Measurements from ENCODE around the gene TMEM150B.

DNA sequence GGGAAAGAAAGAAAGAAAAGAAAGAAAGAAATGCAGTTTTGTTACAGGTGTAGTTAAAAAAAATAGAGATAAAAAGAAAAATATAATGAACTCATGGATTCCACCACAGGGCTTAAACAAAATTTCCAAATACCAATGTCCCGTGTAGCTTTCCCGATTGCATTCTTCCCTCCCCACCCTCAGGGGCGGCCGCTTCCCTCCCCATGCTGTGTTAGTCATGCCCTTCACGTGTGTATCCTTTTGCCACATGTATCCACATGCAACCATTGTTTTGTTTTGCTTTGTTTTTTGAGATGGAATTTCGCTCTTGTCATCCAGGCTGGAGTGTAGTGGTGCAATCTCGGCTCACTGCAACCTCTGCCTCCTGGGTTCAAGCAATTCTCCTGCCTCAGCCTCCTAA is 11.0 kb upstream of the TMEM150B start:
- TF ChIP-seq, protein P1, sequence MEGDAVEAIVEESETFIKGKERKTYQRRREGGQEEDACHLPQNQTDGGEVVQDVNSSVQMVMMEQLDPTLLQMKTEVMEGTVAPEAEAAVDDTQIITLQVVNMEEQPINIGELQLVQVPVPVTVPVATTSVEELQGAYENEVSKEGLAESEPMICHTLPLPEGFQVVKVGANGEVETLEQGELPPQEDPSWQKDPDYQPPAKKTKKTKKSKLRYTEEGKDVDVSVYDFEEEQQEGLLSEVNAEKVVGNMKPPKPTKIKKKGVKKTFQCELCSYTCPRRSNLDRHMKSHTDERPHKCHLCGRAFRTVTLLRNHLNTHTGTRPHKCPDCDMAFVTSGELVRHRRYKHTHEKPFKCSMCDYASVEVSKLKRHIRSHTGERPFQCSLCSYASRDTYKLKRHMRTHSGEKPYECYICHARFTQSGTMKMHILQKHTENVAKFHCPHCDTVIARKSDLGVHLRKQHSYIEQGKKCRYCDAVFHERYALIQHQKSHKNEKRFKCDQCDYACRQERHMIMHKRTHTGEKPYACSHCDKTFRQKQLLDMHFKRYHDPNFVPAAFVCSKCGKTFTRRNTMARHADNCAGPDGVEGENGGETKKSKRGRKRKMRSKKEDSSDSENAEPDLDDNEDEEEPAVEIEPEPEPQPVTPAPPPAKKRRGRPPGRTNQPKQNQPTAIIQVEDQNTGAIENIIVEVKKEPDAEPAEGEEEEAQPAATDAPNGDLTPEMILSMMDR (conservative IDR thresholded peaks at IDR 0.05; ENCODE audit: low read depth in 2 of 2), result no peak
- TF ChIP-seq, protein P2, sequence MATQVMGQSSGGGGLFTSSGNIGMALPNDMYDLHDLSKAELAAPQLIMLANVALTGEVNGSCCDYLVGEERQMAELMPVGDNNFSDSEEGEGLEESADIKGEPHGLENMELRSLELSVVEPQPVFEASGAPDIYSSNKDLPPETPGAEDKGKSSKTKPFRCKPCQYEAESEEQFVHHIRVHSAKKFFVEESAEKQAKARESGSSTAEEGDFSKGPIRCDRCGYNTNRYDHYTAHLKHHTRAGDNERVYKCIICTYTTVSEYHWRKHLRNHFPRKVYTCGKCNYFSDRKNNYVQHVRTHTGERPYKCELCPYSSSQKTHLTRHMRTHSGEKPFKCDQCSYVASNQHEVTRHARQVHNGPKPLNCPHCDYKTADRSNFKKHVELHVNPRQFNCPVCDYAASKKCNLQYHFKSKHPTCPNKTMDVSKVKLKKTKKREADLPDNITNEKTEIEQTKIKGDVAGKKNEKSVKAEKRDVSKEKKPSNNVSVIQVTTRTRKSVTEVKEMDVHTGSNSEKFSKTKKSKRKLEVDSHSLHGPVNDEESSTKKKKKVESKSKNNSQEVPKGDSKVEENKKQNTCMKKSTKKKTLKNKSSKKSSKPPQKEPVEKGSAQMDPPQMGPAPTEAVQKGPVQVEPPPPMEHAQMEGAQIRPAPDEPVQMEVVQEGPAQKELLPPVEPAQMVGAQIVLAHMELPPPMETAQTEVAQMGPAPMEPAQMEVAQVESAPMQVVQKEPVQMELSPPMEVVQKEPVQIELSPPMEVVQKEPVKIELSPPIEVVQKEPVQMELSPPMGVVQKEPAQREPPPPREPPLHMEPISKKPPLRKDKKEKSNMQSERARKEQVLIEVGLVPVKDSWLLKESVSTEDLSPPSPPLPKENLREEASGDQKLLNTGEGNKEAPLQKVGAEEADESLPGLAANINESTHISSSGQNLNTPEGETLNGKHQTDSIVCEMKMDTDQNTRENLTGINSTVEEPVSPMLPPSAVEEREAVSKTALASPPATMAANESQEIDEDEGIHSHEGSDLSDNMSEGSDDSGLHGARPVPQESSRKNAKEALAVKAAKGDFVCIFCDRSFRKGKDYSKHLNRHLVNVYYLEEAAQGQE (IDR thresholded peaks at IDR 0.05; ENCODE audit: unreplicated experiment), result no peak
- no peak for TF ChIP-seq EZH2phosphoT487 (IDR thresholded peaks at IDR 0.05; ENCODE audit: unreplicated experiment)
- TF ChIP-seq POLR2AphosphoS5 (IDR thresholded peaks at IDR 0.05; ENCODE audit: low read depth), result no peak
- no peak for TF ChIP-seq ZNF331 (CRISPR knock-in tag; IDR thresholded peaks at IDR 0.05; ENCODE audit: low read depth)
- TF ChIP-seq, protein P3, sequence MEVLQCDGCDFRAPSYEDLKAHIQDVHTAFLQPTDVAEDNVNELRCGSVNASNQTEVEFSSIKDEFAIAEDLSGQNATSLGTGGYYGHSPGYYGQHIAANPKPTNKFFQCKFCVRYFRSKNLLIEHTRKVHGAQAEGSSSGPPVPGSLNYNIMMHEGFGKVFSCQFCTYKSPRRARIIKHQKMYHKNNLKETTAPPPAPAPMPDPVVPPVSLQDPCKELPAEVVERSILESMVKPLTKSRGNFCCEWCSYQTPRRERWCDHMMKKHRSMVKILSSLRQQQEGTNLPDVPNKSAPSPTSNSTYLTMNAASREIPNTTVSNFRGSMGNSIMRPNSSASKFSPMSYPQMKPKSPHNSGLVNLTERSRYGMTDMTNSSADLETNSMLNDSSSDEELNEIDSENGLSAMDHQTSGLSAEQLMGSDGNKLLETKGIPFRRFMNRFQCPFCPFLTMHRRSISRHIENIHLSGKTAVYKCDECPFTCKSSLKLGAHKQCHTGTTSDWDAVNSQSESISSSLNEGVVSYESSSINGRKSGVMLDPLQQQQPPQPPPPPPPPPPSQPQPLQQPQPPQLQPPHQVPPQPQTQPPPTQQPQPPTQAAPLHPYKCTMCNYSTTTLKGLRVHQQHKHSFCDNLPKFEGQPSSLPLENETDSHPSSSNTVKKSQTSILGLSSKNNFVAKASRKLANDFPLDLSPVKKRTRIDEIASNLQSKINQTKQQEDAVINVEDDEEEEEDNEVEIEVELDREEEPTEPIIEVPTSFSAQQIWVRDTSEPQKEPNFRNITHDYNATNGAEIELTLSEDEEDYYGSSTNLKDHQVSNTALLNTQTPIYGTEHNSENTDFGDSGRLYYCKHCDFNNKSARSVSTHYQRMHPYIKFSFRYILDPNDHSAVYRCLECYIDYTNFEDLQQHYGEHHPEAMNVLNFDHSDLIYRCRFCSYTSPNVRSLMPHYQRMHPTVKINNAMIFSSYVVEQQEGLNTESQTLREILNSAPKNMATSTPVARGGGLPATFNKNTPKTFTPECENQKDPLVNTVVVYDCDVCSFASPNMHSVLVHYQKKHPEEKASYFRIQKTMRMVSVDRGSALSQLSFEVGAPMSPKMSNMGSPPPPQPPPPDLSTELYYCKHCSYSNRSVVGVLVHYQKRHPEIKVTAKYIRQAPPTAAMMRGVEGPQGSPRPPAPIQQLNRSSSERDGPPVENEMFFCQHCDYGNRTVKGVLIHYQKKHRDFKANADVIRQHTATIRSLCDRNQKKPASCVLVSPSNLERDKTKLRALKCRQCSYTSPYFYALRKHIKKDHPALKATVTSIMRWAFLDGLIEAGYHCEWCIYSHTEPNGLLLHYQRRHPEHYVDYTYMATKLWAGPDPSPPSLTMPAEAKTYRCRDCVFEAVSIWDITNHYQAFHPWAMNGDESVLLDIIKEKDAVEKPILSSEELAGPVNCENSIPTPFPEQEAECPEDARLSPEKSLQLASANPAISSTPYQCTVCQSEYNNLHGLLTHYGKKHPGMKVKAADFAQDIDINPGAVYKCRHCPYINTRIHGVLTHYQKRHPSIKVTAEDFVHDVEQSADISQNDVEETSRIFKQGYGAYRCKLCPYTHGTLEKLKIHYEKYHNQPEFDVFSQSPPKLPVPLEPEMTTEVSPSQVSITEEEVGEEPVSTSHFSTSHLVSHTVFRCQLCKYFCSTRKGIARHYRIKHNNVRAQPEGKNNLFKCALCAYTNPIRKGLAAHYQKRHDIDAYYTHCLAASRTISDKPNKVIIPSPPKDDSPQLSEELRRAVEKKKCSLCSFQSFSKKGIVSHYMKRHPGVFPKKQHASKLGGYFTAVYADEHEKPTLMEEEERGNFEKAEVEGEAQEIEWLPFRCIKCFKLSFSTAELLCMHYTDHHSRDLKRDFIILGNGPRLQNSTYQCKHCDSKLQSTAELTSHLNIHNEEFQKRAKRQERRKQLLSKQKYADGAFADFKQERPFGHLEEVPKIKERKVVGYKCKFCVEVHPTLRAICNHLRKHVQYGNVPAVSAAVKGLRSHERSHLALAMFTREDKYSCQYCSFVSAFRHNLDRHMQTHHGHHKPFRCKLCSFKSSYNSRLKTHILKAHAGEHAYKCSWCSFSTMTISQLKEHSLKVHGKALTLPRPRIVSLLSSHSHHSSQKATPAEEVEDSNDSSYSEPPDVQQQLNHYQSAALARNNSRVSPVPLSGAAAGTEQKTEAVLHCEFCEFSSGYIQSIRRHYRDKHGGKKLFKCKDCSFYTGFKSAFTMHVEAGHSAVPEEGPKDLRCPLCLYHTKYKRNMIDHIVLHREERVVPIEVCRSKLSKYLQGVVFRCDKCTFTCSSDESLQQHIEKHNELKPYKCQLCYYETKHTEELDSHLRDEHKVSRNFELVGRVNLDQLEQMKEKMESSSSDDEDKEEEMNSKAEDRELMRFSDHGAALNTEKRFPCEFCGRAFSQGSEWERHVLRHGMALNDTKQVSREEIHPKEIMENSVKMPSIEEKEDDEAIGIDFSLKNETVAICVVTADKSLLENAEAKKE (CRISPR knock-in tag; IDR thresholded peaks at IDR 0.05), result no peak
- no peak for TF ChIP-seq EZH2 (IDR thresholded peaks at IDR 0.05; ENCODE audit: low read depth, unreplicated experiment)
- TF ChIP-seq CREB1 (CRISPR knock-in tag; IDR thresholded peaks at IDR 0.05; ENCODE audit: low read depth), result no peak

Data from GM23338 (cell line).